Suprapubic skin (tissue), 4 donors: ENCODE results near the gene UQCC5. TPM values are rescaled to one million over a fixed set of nuclear protein-coding genes. Genes with fewer than 3 reads are reported as not detected.

Experiments
- DNase-seq, 2 donors: peaks; one replicate each; pipeline ENCODE4 v3.0.0-alpha.2; 2019; ENCODE audit warnings: low spot score in 2 of 2
- H3K27ac ChIP-seq: fragments of 200-600 bp; sonication (generic); one replicate; pipeline ENCODE4 v1.5.1; 2019
- H3K27me3 ChIP-seq: fragments of 200-600 bp; sonication (generic); one replicate; pipeline ENCODE4 v1.5.1; 2019
- H3K36me3 ChIP-seq: fragments of 200-600 bp; sonication (generic); one replicate; pipeline ENCODE4 v1.5.1; 2019
- H3K4me1 ChIP-seq: fragments of 200-600 bp; sonication (generic); one replicate; pipeline ENCODE4 v1.5.1; 2019
- H3K4me3 ChIP-seq: fragments of 200-600 bp; sonication (generic); one replicate; pipeline ENCODE4 v1.5.1; 2019; ENCODE audit warnings: mild to moderate bottlenecking
- H3K9me3 ChIP-seq: fragments of 200-600 bp; sonication (generic); one replicate; pipeline ENCODE4 v1.5.1; 2019
- EP300 ChIP-seq: sonication (generic); formaldehyde crosslinking; IDR thresholded peaks from one replicate; pipeline ENCODE4 v1.6.1; 2017; ENCODE audit warnings: antibody characterized with exemption
- POLR2A ChIP-seq, 2 donors: fragments of 450-650 bp; IDR thresholded peaks; one replicate each; pipeline ENCODE4 v1.6.1; 2017; ENCODE audit warnings: antibody characterized with exemption in 2 of 2, mild to moderate bottlenecking in 2 of 2, moderate library complexity in 2 of 2
- POLR2AphosphoS5 ChIP-seq, 3 donors: sonication (generic); formaldehyde crosslinking; IDR thresholded peaks; one replicate each; pipeline ENCODE4 v1.6.1; 2017; ENCODE audit warnings: antibody characterized with exemption in 3 of 3
- WGBS: methylation state at CpG from one replicate; pipeline ENCODE4 v1.1.5; 2018; 5-methylcytosine and 5-hydroxymethylcytosine counted together
- total RNA-seq, 4 donors: library from RNA; depleted of rRNA; stranded (reverse); fragments of >200 nt; gene quantifications; one replicate each; pipeline ENCODE4 v1.1.0, GENCODE V29; 2016
- TF ChIP-seq, protein P1 (sequence below), 2 donors: fragments of 200-600 bp in 1 of 2; fragments of 450-650 bp in 1 of 2; sonication (generic) in 1 of 2; IDR thresholded peaks; one replicate each; pipeline ENCODE4 v1.5.1; 2016 to 2019; ENCODE audit warnings: antibody characterized with exemption in 2 of 2, mild to moderate bottlenecking in 1 of 2, moderate library complexity in 1 of 2

UQCC5 gene
- total RNA-seq, 4 donors from 2014 or later, result 0.68 to 4.0 (median 1.2) TPM

DNA sequence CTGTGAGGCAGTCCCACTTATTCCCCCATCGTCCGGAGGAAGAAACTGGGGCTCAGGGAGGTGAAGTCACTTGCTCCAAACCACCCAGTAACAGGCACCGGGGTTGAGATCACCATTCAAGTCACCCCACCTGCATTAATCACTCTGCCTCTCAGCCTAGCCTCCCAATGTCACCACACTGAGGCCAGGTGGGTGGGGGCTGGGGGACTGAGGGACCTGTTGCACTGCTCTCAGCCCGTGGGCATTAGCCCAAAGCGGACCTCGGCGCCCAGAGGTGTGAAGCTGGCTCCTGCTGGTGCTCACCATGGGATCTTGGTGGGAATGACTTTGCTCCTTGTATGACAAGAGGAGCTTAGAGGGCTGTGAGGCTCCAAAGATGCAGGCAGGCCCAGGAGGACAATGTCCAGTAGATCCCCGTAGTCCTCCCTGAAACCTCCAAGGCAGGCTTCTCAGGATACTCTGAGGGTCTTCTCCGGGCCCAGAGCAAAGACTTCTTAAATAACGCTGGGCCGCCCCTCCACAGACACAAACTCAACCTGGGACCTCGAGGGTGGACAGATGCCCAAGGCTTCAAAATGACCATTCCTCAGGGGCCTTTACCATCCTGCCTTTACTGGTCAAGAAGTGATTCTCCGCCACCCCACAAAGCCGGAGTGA lies 4.4 kb upstream of the UQCC5 start:
- no peaks in the 10 kb centered on the region for H3K9me3 ChIP-seq
- TF ChIP-seq, protein P1, sequence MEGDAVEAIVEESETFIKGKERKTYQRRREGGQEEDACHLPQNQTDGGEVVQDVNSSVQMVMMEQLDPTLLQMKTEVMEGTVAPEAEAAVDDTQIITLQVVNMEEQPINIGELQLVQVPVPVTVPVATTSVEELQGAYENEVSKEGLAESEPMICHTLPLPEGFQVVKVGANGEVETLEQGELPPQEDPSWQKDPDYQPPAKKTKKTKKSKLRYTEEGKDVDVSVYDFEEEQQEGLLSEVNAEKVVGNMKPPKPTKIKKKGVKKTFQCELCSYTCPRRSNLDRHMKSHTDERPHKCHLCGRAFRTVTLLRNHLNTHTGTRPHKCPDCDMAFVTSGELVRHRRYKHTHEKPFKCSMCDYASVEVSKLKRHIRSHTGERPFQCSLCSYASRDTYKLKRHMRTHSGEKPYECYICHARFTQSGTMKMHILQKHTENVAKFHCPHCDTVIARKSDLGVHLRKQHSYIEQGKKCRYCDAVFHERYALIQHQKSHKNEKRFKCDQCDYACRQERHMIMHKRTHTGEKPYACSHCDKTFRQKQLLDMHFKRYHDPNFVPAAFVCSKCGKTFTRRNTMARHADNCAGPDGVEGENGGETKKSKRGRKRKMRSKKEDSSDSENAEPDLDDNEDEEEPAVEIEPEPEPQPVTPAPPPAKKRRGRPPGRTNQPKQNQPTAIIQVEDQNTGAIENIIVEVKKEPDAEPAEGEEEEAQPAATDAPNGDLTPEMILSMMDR (IDR thresholded peaks at IDR 0.05), result no peak
- H3K36me3 ChIP-seq, result peaks cover 20% of the 10 kb centered on the region
- H3K4me1 ChIP-seq, result peaks cover 66% of the 10 kb centered on the region
- peak overlapping the region; percentile 75 for H3K4me3 ChIP-seq
- H3K27me3 ChIP-seq, result no peaks in the 10 kb centered on the region
- DNase-seq, result peak; percentile 63 to 78
- WGBS, result 78% methylated on average over 12 of the region's 14 CpGs
- no peak overlapping the region for H3K27ac ChIP-seq

DNA sequence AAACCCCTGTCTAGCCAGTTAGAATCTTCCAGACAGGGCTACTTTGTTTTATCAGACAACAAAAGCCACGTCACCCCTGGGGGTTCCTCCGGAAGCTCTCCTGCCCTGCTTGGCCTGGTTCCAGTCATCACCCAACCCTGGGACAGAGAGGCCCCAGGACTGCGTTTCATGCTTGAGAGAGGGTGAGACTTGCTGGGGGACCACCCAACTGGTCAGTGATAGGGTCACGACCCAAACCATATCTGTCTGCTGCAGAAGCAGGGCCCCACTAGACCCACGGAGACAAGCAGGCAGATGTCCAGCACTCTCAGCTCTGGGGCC lies 3.9 kb upstream of the UQCC5 start:
- no peaks in the 10 kb centered on the region for H3K9me3 ChIP-seq
- no peaks in the 10 kb centered on the region for H3K27me3 ChIP-seq
- TF ChIP-seq, protein P1 (IDR thresholded peaks at IDR 0.05), result no peak
- TF ChIP-seq POLR2AphosphoS5 (IDR thresholded peaks at IDR 0.05) (no peak), EP300 (no peak), POLR2A (IDR thresholded peaks at IDR 0.05) (no peak)
- peak overlapping the region; percentile 58 for H3K27ac ChIP-seq
- peak overlapping the region; percentile 75 for H3K4me3 ChIP-seq
- peaks cover 70% of the 10 kb centered on the region for H3K4me1 ChIP-seq
- 54% methylated on average over 3 of the region's 5 CpGs for WGBS
- DNase-seq, result peak; percentile 71 to 78
- H3K36me3 ChIP-seq, result peaks cover 15% of the 10 kb centered on the region

DNA sequence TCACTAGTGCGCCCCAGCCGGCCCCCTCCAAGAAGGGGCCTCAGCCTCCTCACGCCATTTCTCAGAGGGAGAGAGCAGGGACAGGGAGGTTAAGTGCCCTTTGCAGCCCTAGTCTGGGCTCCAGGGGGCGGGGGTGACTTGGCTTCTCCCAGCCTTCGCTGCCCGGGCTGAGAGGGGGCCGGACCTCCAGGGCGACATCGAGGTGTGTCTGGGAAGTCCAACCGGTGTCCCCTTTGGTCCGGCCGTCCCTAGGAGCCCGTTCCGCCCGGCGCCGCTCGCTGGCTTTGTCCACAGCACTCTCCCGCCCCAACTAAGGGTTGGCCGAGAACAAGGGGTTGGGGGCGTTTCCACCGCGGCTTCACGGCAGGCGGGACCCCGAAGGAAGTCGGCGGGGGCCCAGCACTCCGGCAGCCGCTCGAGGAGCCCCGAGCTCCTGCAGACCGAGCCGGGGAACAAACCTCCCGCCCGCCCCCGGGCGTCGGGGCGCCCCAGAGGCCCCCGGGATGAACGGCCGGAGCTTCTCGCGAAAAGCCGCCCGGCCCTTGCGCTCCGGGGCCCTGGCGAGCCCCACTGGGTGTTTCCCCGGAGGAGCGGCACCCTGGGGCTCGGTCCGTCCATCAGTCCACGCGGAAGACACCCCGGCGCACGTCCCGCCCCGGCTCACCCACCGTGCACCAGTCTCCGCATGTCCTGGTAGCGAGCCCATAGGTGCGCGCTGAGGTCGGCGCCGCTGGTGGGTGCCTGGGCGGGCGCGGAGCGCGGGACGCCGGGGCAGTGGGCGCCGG lies 3.4 kb upstream of the UQCC5 start:
- Histone ChIP-seq H3K9me3 (no peaks in the 10 kb centered on the region), H3K27ac (peak overlapping the region; percentile 58), H3K4me3 (peak overlapping the region; percentile 75), H3K27me3 (no peaks in the 10 kb centered on the region), H3K36me3 (peaks cover 10% of the 10 kb centered on the region), H3K4me1 (peaks cover 75% of the 10 kb centered on the region)
- WGBS, result 3% methylated on average over 19 of the region's 78 CpGs
- no peak for TF ChIP-seq EP300
- no peak for TF ChIP-seq POLR2AphosphoS5 (IDR thresholded peaks at IDR 0.05)
- TF ChIP-seq POLR2A (IDR thresholded peaks at IDR 0.05), result no peak
- TF ChIP-seq, protein P1 (IDR thresholded peaks at IDR 0.05), result no peak
- DNase-seq, result peak; percentile 75 to 82

DNA sequence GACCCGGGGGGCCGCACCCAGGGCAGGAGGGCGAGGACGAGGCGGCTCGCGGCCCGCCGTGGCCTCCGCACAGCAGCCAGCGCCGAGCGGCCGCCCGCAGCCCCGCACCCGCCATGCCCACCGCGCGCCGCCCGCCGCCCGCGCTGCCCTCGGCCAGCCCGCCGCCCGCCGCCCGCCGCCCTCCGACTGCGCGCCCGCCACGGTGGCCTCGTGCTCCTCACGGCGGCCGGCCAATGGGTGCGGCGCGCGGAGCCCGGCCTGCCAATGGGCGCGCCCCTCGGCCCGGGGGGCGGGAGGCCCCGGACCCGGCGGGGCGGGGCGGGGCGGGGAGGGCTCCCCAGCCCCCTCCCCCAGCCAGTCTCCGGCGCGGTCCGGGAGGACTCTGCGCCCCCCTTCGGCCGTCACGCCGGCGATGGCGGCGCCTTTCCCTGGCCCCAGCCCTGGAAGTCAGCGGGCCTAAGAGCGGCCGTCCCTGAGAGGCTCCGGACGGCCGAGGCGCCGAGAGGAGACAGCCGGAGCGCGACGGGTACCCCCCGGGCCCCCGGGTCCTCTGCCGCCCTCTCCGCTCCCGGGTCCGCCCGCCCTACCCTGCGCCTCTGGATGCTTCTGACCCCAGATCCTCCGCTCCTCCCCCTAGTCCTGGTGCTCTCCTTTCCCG lies 2.7 kb upstream of the UQCC5 start, which contains the start of gene NT5DC2:
Gene NT5DC2 (minus strand): TSS at position 235 of the 658 bp plus-strand sequence. CDS start 120 bp downstream, at position 115.
- WGBS, result no CpG with 5 or more reads among the region's 91 CpGs
- TF ChIP-seq POLR2A (IDR thresholded peaks at IDR 0.05) (no peak), EP300 (no peak), POLR2AphosphoS5 (IDR thresholded peaks at IDR 0.05) (no peak)
- TF ChIP-seq, protein P1 (IDR thresholded peaks at IDR 0.05), result no peak
- Histone ChIP-seq H3K9me3 (no peaks in the 10 kb centered on the region), H3K36me3 (peaks cover 2% of the 10 kb centered on the region), H3K4me1 (peaks cover 83% of the 10 kb centered on the region), H3K27ac (peak within 1 kb of the TSS; percentile 71), H3K4me3 (peak within 1 kb of the TSS; percentile 75), H3K27me3 (no peaks in the 10 kb centered on the region)
- peak; percentile 74 for DNase-seq
